Muscle of leg (tissue), 11 donors: ENCODE results near the gene PNISR. TPM values are rescaled to one million over a fixed set of nuclear protein-coding genes. Genes with fewer than 3 reads are reported as not detected.
A peak's percentile ranks its signal among the peaks of the same experiment; 100 is the strongest.

Source experiments
- DNase-seq: peaks from one replicate; pipeline ENCODE4 v3.0.0; 2013
- H3K27ac ChIP-seq: one replicate; pipeline ENCODE4 v1.5.1; 2013; ENCODE audit warnings: mild to moderate bottlenecking, low read length, control low read depth
- H3K27me3 ChIP-seq: one replicate; pipeline ENCODE4 v1.6.1; 2013; ENCODE audit warnings: low read length; ENCODE audit not compliant: control insufficient read depth, insufficient read depth
- H3K36me3 ChIP-seq: one replicate; pipeline ENCODE4 v1.6.1; 2013; ENCODE audit warnings: low read length; ENCODE audit not compliant: control insufficient read depth, insufficient read depth
- H3K4me1 ChIP-seq: one replicate; pipeline ENCODE4 v1.6.1; 2013; ENCODE audit warnings: low read length; ENCODE audit not compliant: control insufficient read depth, insufficient read depth
- H3K4me3 ChIP-seq: one replicate; pipeline ENCODE4 v1.5.1; 2013; ENCODE audit warnings: low read length, control low read depth
- H3K9me3 ChIP-seq: replicated peaks from 2 replicates; pipeline ENCODE4 v1.6.1; 2013; ENCODE audit warnings: low read depth, low read length; ENCODE audit not compliant: control insufficient read depth
- WGBS: methylation state at CpG from one replicate; pipeline ENCODE4 v1.1.5; 2013; ENCODE audit warnings: missing lambda C conversion rate; ENCODE audit not compliant: insufficient coverage; 5-methylcytosine and 5-hydroxymethylcytosine counted together
- polyA plus RNA-seq, 8 donors: library from polyadenylated mRNA; unstranded; fragments of 120-200 nt; gene quantifications; one replicate each; pipeline versions ENCODE4 v1.2.1 to v1.2.3, GENCODE V29; 2013; ENCODE audit warnings: inconsistent platforms in 1 of 8, low replicate concordance in 1 of 8; ENCODE audit not compliant: insufficient read length in 8 of 8, insufficient read depth in 1 of 8
- total RNA-seq: library from RNA; stranded (reverse); fragments of 120-200 nt; gene quantifications from one replicate; pipeline ENCODE4 v1.2.4, GENCODE V29; 2013

The PNISR gene
- total and polyA plus RNA-seq, 9 donors: 77.2 to 159 (median 113) TPM

DNA sequence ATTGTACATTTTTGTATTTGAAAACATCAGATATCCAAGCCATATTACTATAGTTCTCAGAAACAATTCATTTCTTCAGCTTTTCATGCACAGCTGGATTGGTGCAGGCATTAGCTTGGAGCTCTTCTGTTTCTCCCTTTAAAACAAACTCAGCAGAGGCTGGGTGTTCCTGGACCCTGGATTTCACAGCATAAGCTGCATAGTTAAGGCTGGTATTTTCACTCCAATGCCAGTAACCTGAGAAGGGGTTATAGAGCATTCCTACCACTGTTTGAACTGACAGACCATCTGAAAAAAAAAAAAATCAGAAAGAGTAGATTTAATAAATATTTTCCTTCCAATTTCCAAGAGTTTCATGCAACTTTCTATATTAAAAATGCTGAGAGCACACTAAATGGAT lies 55.6 kb downstream of the PNISR start:
- DNase-seq: no peak
- Histone ChIP-seq H3K4me1 (no peaks in the 10 kb centered on the region), H3K4me3 (no peak overlapping the region), H3K27me3 (no peaks in the 10 kb centered on the region), H3K36me3 (no peaks in the 10 kb centered on the region), H3K9me3 (no peaks in the 10 kb centered on the region), H3K27ac (no peak overlapping the region)

DNA sequence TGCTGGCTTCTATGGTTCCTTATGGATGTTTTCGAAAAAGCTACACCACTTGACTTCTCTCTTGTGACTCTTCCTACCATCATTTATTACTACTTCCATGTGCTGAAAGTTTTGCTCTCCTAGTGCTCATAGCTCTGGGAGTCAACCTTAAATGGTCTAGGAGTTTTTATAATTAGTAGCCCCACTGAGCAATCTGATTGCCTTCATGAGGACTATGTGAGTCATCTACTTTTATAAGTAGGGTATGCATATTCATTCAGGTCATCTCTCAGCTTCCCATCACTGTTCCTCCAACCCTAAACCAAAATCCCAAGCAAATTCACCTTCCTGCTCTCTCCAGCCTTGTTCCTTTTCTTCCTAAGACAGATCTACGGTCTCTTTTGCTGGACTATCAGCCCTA lies 58.3 kb downstream of the PNISR start:
- Histone ChIP-seq H3K4me3 (no peak overlapping the region), H3K27me3 (no peaks in the 10 kb centered on the region), H3K36me3 (no peaks in the 10 kb centered on the region), H3K27ac (no peak overlapping the region), H3K4me1 (no peaks in the 10 kb centered on the region), H3K9me3 (no peaks in the 10 kb centered on the region)
- no peak for DNase-seq
- no CpG with 5 or more reads among the region's 2 CpGs for WGBS

DNA sequence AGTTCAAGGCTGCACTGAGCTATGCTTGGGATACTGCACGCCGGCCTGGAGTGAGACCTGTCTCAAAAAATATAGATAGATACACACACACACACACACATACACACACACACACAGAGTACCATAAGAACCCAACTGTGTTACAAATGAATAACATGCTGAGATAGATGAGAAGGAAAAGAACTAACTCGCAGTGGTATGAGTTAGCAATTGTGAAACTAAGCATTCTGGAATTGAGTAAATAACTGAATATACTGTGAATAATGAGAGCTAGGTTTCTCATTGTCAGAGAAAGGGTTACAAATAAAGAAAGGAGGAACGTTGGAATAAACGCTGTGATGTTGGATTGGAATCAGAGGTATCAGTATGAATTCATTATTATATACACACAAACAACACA lies 61.1 kb downstream of the PNISR start:
- Histone ChIP-seq H3K4me1 (no peaks in the 10 kb centered on the region), H3K9me3 (no peaks in the 10 kb centered on the region), H3K27ac (no peak overlapping the region), H3K36me3 (no peaks in the 10 kb centered on the region), H3K4me3 (no peak overlapping the region), H3K27me3 (no peaks in the 10 kb centered on the region)
- no CpG with 5 or more reads among the region's 5 CpGs for WGBS
- DNase-seq: no peak

DNA sequence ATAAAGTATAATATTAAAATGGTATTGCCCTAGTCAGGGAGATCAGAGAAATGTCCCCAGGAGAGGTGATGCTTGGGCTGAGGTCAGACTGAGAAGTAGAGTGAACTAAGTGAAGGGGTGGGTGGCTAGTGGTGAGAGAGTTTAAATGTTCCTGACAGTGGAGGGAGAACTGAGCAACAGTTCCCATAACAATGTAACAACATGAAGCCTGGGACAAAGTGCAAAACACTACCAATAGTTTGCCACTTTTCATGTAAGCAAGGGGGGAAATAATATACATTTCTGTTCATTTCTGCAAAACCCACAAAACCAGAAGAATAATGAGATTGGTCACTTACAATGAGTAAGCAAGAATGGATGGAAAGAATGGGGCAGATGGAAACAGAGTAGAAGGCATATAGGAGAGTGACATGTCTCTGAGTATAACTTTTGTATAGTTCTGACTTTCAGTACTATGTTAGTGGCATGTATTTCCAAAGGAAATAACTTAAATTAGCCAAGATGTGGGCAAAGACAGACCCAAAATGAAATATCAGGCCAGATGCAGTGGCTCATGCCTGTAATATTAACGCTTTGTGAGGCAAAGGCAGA lies 62.3 kb downstream of the PNISR start:
- H3K4me1 ChIP-seq: no peaks in the 10 kb centered on the region
- H3K9me3 ChIP-seq: no peaks in the 10 kb centered on the region
- no peaks in the 10 kb centered on the region for H3K36me3 ChIP-seq
- WGBS: 90% methylated on average over 1 of the region's 1 CpG
- no peak for DNase-seq
- H3K4me3 ChIP-seq: no peak overlapping the region
- no peaks in the 10 kb centered on the region for H3K27me3 ChIP-seq
- no peak overlapping the region for H3K27ac ChIP-seq

DNA sequence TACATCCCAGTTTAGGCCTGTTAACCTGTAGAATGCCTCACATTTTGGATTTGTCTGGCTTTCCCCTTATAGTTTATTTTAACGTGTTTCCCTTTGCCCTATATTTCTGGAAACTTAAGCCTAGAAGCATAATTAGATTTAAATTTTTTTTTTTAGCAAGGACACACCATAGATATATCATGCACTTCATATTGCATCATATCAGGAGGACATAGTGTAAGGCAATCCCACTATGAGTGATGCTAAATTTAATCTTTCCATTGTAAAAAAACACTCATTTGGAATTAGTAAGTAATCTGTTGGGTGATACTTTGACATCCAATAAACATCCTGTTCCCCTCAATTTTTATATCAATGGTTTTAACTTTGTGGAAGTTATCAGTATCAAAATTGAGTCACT lies 65.3 kb downstream of the PNISR start:
- H3K36me3 ChIP-seq: no peaks in the 10 kb centered on the region
- no peaks in the 10 kb centered on the region for H3K27me3 ChIP-seq
- H3K9me3 ChIP-seq: no peaks in the 10 kb centered on the region
- no peak overlapping the region for H3K4me3 ChIP-seq
- no peaks in the 10 kb centered on the region for H3K4me1 ChIP-seq
- DNase-seq: no peak
- WGBS: no CpG with 5 or more reads among the region's 1 CpG
- H3K27ac ChIP-seq: no peak overlapping the region

DNA sequence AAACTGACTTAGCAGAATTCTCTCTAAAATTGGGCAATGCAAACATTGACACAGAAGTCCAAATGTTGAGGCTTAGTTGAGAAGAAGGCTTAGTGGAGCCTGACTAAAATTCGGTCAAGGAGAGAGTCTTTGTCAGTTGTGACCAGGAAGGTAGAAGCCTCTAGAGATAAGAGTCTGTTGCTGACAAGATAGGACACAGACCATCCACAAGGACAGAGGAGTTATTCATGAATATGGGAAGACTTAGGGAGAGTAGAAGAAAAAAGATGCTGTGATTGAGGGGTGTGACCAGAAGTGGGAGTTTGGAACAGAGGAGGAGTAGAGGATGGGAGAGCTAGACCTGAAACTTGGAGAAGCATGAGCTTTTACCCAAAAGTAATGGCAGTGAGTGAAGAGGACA lies 68.5 kb downstream of the PNISR start:
- no peaks in the 10 kb centered on the region for H3K9me3 ChIP-seq
- no peak overlapping the region for H3K27ac ChIP-seq
- H3K4me1 ChIP-seq: no peaks in the 10 kb centered on the region
- no peak for DNase-seq
- WGBS: 80% methylated on average over 1 of the region's 1 CpG
- no peaks in the 10 kb centered on the region for H3K36me3 ChIP-seq
- H3K4me3 ChIP-seq: no peak overlapping the region
- H3K27me3 ChIP-seq: peaks cover 7% of the 10 kb centered on the region

DNA sequence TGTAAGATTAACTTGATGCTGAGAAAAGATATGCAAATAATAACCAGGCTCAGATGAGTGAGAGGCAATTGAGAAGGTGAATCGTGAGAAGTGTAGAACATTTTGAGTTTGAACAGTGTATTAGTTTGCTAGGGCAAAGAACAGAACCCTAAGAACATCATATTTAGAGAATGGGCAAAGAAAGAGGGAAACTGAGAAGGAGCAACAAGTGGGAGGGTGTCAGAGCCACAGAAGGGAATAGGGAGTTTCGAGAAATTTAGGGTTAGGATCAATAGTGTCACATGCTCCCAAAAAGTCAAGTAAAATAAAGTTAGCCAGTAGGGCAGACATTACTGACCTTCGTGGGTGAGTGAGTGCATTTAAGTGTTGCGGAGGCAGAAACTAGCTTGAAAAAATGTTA lies 70.1 kb downstream of the PNISR start:
- no peak for DNase-seq
- Histone ChIP-seq H3K4me1 (peaks cover 2% of the 10 kb centered on the region), H3K27me3 (peaks cover 21% of the 10 kb centered on the region), H3K36me3 (no peaks in the 10 kb centered on the region), H3K27ac (no peak overlapping the region), H3K4me3 (no peak overlapping the region), H3K9me3 (no peaks in the 10 kb centered on the region)
- 75% methylated on average over 1 of the region's 4 CpGs for WGBS

DNA sequence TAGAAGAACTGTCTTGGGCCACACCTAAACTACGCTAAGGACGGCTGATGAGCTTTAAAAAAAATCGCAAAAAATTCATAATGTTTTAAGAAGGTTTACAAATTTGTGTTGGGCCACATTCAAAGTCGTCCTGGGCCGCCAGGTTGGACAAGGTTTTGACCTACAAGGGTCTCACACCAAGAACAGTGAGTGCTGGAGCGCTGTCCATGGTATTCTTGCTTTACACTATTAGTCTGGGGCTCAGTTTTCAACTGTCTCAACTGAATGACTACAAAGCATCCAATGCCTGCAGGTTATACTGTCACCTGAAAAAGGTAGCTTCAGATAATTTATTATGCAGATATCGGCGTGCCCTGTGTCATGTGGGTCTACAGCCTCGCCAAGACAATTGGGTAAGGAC lies 72.0 kb downstream of the PNISR start:
- Histone ChIP-seq H3K9me3 (no peaks in the 10 kb centered on the region), H3K4me3 (no peak overlapping the region), H3K4me1 (peaks cover 11% of the 10 kb centered on the region), H3K27me3 (peaks cover 28% of the 10 kb centered on the region), H3K36me3 (no peaks in the 10 kb centered on the region), H3K27ac (no peak overlapping the region)
- DNase-seq: peak; percentile 13
- WGBS: 62% methylated on average over 6 of the region's 9 CpGs

DNA sequence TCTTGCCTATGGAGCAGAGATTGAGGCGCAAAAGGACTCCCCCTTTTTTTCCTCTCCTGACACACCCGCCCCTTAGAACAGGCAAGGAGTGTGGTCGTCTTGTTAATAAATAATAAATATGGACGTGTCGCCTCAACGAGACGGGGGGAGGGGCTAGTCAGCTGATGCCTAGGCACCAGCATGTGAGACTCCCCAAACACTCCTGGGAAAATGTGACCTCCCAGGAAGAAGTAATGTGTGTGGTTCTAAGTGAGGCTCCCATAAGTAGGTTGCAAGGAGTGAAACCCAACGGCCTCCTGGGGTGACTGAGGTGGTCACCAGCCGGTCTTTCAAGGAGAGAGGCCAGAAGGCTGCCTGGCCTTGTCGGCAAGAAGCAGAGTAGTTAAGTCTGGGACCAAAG lies 74.5 kb downstream of the PNISR start:
- H3K4me1 ChIP-seq: peaks cover 11% of the 10 kb centered on the region
- H3K27me3 ChIP-seq: peaks cover 28% of the 10 kb centered on the region
- DNase-seq: no peak
- H3K4me3 ChIP-seq: no peak overlapping the region
- no peaks in the 10 kb centered on the region for H3K36me3 ChIP-seq
- WGBS: 13% methylated on average over 6 of the region's 10 CpGs
- no peak overlapping the region for H3K27ac ChIP-seq
- no peaks in the 10 kb centered on the region for H3K9me3 ChIP-seq

DNA sequence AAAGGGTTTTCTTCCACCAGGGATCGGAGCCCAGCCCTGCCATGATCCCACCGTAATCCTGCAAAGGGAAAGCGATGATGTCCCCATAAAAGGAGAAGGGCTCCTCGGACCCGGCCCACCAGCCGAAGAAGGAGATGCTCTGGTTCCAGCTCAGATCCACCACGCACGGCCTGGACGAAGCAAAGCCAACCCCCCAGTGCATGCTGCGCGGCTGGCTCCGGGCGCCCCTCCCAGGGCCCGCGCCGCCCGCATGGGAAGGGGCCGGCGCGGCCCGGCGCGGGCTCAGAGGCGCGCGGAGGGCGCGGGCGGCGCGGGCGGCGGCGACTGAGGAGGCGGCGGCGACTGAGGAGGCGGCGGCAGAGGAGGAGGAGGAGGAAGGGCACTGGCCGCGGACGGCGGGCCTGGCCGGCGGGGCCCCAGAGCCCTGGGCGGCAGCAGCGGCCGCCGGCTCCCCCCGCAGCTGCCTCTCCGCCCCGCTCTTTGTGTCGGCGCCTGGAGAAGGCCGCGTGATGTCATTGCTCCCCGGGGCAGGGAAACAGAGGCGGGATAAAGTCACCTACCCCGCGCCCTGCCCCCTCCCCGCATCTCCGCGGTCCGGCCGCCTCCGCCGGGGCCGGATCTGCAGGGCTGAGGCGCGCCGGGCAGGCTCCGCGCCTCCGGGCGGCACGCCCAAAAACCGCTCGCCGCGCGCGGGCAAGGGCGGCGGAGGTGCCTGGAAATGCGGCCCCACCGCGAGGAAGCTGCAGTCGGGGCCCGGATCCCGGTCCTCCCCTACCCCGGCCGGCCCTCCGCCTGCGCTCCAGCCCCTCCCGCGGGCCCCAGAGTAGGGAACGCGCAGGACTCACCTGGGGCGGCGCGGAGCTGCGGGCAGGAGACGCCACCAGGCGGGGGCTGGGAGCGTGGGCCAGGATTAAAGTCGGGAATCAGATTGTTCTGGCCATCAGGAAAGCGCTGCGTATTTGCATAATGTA lies 75.7 kb downstream of the PNISR start, which contains the start of gene FAXC:
FAXC (minus strand) TSS at position 504 of the 971 bp plus-strand sequence; CDS start at position 202, 302 bp downstream.
- Histone ChIP-seq H3K9me3 (no peaks in the 10 kb centered on the region), H3K27me3 (peaks cover 28% of the 10 kb centered on the region), H3K36me3 (no peaks in the 10 kb centered on the region), H3K27ac (no peak within 1 kb of the TSS), H3K4me1 (peaks cover 11% of the 10 kb centered on the region), H3K4me3 (peak within 1 kb of the TSS; percentile 56)
- DNase-seq: peak; percentile 43
- under 1% methylated on average over 92 of the region's 108 CpGs for WGBS
